ENCODE data around the gene TBC1D26. TPM values are rescaled to one million over a fixed set of nuclear protein-coding genes. Genes with fewer than 3 reads are reported as not detected.
"Not testable (repeated sequence)": the region's sequence is repeated elsewhere in the genome, so short reads cannot be mapped to it uniquely, and the experiment has no call there.

The TBC1D26 gene
- 1 to 10 TPM in 1 of 2 donors, under 1 TPM in 1; 0.78 to 1.0 TPM for total RNA-seq

DNA sequence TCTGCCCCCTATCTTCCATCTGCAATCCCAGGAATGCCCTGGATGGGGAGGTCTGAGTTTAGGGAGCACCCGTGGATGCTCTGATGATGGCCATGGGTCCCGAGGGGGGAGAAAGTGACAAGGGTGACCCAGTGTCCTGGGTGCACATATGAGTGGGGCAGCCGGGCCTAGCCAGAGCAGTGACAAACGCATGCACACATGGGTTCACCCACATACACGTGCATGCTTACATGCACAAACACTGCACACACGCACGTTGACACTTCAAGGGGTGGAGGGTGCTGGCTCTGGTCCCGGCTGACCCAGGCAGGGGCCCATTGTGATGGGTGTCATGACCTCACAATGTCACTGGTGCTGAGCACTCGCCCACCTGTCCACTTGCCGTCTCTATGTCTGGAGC, at the start of gene TBC1D26:
TBC1D26 (plus strand) TSS at position 384 of the 400 bp plus-strand sequence. CDS start 3,066 bp downstream, outside the sequence.
- DNase-seq (ENCODE audit: low spot score in 2 of 2); H3K27ac Mint-ChIP-seq; H3K9me3 Mint-ChIP-seq; H3K36me3 Mint-ChIP-seq; ATAC-seq: not testable (repeated sequence)

- H3K9me3 Mint-ChIP-seq; H3K36me3 Mint-ChIP-seq; DNase-seq (ENCODE audit: low spot score in 2 of 2); ATAC-seq: not testable (repeated sequence)
- H3K27ac Mint-ChIP-seq: peak overlapping the region in 1 of 2 donors; percentile 5
Measured at GRCh38 chr17:15683135-15683534, 48.9 kb upstream of the TBC1D26 start.

GRCh38 chr17:15683824-15684478, 48.1 kb upstream of the TBC1D26 start, which contains the start of gene TRIM16:
Gene TRIM16, minus strand, starts transcription at chr17:15684311. Its CDS starts 32,702 bp downstream, at chr17:15651609.
- H3K27ac Mint-ChIP-seq: peak within 1 kb of the TSS; percentile 87 to 89
- not testable (repeated sequence) for H3K9me3 Mint-ChIP-seq, H3K36me3 Mint-ChIP-seq
- DNase-seq (ENCODE audit: low spot score in 2 of 2): peak; percentile 71 to 77
- peak; percentile 95 to 99 for ATAC-seq

DNA sequence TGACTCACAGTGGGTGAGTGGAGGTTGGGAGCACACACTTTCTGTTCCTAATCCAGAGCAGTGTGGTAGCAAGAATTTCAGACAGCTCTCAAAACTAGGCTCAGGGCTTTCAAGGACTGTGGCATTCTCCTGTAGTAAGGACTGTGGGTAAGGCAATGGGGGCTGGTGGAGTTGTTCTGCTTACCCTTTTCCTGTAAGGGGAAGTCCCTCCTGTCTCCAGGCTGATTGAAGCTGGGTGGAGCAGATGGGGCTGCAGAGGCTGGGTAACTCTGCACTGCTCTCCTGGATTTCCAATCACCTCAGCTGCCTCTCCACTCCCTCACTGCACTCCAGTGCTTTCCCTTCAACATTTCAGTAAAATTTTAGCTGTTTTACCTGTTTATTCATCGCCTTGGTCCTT, 44.6 kb upstream of the TBC1D26 start:
- ATAC-seq; H3K27ac Mint-ChIP-seq; H3K9me3 Mint-ChIP-seq; DNase-seq (ENCODE audit: low spot score in 2 of 2); H3K36me3 Mint-ChIP-seq: not testable (repeated sequence)

- Mint-ChIP-seq H3K27ac (peak overlapping the region in 1 of 2 donors; percentile 89), H3K36me3 (peaks cover 8 to 16% of the 10 kb centered on the region in 2 donors)
- H3K9me3 Mint-ChIP-seq; DNase-seq (ENCODE audit: low spot score in 2 of 2); ATAC-seq: not testable (repeated sequence)
Measured at GRCh38 chr17:15698967-15699366, 33.1 kb upstream of the TBC1D26 start.

DNA sequence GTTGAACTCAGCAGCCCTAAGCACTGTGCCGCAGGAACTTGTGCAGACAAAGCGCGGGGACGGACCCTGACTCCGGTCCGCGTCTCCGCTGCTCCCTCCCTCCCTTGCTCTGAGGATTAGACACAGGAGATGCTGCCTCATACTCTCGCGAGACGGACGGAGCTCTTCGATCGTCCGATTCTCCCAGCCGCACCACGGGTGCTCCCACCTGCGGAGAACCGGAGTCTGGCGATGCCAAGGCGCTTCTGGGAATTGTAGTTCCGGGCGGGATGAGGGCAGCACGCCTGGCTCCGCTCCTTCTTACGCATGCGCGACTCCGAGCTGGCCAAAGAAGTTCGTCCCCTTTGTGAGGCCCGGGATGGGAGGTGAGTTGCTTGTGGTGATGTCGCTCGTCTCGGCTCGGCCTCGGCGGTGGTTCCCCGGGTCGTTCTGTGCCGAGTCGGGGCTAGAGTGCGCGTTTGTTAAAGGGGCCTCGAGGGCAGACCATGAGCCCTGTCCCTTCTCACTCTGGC, 32.6 kb upstream of the TBC1D26 start, which contains the start of gene ZNF286A:
ZNF286A (plus strand) TSS at position 340 of the 512 bp plus-strand sequence. CDS start 578 bp downstream, outside the sequence.
- peak; percentile 88 to 99 for DNase-seq (ENCODE audit: low spot score in 2 of 2)
- ATAC-seq: peak; percentile 97 to 98
- H3K27ac Mint-ChIP-seq: peak within 1 kb of the TSS; percentile 79 to 89
- not testable (repeated sequence) for H3K9me3 Mint-ChIP-seq
- peaks cover 8 to 17% of the 10 kb centered on the region in 2 donors for H3K36me3 Mint-ChIP-seq

GRCh38 chr17:15699937-15700336, 32.1 kb upstream of the TBC1D26 start:
- not testable (repeated sequence) for DNase-seq (ENCODE audit: low spot score in 2 of 2); H3K9me3 Mint-ChIP-seq
- H3K36me3 Mint-ChIP-seq: peaks cover 8 to 22% of the 10 kb centered on the region in 2 donors
- H3K27ac Mint-ChIP-seq: peak overlapping the region; percentile 79 to 89
- peak; percentile 1 to 18 for ATAC-seq

DNA sequence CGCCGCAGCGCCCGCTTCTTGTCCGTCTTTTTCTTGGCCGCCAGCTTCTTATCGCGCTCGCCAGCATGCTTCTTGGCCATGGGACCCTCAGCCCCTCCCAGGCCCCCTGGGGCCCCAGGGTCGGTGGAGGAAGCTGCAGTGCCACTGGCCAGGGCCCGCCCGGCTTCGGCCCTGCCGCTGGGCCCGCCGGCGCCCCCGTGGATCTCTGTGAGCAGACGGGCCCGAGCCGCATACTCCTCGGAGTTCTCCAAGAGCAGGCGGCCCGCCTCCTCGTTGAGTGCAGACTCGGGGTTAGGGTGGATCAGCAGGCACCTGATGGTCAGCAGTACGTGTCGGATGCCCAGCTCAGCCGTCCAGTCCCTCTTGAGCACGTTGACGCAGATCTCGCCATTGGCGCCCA, 27.8 kb upstream of the TBC1D26 start:
- not testable (repeated sequence) for ATAC-seq; DNase-seq (ENCODE audit: low spot score in 2 of 2); H3K27ac Mint-ChIP-seq
- peaks cover 7 to 22% of the 10 kb centered on the region in 2 donors for H3K9me3 Mint-ChIP-seq
- H3K36me3 Mint-ChIP-seq: peaks cover 30 to 63% of the 10 kb centered on the region in 2 donors

DNA sequence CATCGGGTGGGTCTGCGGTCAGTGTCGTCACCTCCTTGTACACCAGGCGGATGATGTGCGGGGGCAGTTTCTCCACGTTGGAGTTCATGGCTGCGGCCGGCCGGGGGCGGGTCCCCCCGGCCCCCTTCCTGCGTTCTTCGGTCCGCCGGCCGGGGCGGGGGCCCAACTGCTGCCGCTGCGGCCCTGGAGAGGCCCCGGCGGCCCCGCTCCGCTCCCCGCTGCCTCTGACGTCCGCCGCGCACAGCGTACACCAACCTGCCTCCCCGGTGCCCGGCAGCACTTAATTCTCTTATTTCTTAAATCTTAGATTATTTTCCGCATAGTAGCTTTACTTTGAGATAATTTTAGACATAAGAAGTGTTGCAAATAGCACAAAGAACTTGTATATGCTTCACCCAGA, 27.3 kb upstream of the TBC1D26 start:
- not testable (repeated sequence) for DNase-seq (ENCODE audit: low spot score in 2 of 2); ATAC-seq; H3K27ac Mint-ChIP-seq
- peaks cover 24 to 68% of the 10 kb centered on the region in 2 donors for H3K36me3 Mint-ChIP-seq
- H3K9me3 Mint-ChIP-seq: peaks cover 7 to 26% of the 10 kb centered on the region in 2 donors

DNA sequence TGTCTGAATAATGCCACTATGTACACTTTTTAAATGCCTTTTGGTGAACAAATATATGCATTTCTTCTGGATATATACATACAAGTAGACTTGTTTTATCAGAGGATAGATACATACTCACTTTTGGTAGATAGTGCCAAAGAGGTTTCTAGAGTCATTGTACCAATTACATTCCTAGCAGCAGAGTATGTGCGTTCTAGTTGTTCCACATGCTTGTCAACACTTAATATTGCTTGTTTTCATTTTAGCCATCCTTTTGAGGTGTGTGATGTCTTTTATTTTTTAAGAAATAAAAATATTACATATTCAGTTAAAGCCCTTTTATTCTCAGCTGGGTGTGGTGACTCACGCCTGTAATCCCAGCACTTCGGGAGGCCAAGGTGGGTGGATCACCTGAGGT, 23.2 kb upstream of the TBC1D26 start:
- H3K36me3 Mint-ChIP-seq: peaks cover 32 to 76% of the 10 kb centered on the region in 2 donors
- not testable (repeated sequence) for DNase-seq (ENCODE audit: low spot score in 2 of 2); H3K27ac Mint-ChIP-seq; ATAC-seq
- peaks cover 12 to 33% of the 10 kb centered on the region in 2 donors for H3K9me3 Mint-ChIP-seq

GRCh38 chr17:15716601-15717563, 15.2 kb upstream of the TBC1D26 start:
- DNase-seq (ENCODE audit: low spot score in 2 of 2); ATAC-seq; H3K27ac Mint-ChIP-seq: not testable (repeated sequence)
- peaks cover 35 to 47% of the 10 kb centered on the region in 2 donors for H3K36me3 Mint-ChIP-seq
- H3K9me3 Mint-ChIP-seq: peaks cover 22 to 25% of the 10 kb centered on the region in 2 donors

DNA sequence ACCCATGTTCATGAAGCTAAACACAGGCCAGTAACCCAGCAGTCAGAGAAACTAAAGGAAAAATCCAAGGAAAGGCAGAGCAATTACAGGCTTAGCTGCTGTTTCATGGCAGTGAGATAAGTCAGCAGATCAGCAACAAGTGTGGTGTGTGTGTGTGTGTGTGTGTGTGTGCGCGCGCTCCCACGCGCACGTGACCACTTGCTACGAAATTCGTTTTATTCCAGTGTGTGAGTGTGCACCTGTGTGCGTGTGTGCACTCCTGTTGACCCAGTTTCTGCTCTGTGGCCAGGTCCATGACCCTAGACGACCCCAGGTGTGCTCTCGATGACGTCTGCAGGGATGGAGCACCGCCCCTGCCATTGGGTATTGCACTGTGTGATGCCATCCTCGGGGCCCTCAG, 1.5 kb upstream of the TBC1D26 start:
- not testable (repeated sequence) for H3K36me3 Mint-ChIP-seq; DNase-seq (ENCODE audit: low spot score in 2 of 2); H3K9me3 Mint-ChIP-seq; H3K27ac Mint-ChIP-seq; ATAC-seq

DNA sequence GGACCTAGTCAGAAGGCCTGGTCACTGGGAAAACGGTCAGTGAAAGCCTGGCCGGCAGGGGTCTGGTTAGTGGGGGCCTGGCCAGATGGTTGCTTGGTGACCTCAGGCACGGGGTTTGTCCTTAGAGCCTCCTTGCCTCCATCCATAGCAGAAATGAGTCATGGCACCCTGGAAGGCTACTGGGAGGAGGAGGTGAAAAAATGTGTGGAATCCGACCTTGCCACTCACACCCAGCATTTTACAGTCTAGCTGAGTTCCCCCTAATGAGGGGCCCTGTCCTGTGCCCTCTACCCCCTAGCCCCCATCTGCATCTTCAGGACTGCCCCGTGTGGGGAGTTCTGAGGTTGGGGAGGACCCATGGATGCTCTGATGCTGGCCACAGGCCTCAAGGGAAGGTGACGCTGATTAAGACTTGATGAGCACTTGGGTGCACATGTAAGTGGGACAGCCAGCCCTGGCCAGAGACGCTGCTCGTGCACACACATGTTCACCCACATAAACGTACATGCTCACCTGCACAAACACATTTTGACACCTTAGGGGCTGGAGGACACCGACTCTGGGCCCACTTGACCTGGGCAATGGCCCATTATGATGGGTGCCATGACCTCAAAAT, 1.2 kb downstream of the TBC1D26 start:
- not testable (repeated sequence) for ATAC-seq; H3K36me3 Mint-ChIP-seq; H3K27ac Mint-ChIP-seq; DNase-seq (ENCODE audit: low spot score in 2 of 2); H3K9me3 Mint-ChIP-seq

- H3K9me3 Mint-ChIP-seq; ATAC-seq; DNase-seq (ENCODE audit: low spot score in 2 of 2); H3K36me3 Mint-ChIP-seq; H3K27ac Mint-ChIP-seq: not testable (repeated sequence)
Measured at GRCh38 chr17:15736578-15736977, 4.5 kb downstream of the TBC1D26 start.

DNA sequence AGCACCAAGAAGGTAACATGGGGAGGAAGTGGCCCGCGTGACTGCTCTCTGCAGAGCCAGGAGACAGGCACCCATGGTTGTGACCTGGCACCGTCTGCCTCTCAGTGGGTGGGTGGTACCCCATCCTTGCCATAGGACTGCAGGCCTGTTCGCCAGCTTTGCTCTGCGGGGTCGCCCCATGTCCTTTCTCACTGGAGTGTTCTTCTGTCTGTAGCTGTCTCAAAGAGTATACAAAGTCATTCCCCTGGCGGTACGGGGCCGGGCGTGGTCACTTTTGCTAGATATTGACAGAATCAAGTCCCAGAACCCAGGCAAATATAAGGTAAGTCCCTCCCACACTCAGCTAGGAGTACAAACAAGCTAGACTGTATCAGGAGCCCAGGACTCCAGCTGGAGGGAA, 6.0 kb downstream of the TBC1D26 start:
- DNase-seq (ENCODE audit: low spot score in 2 of 2) (no peak), ATAC-seq (no peak)
- Mint-ChIP-seq H3K9me3 (no peaks in the 10 kb centered on the region), H3K36me3 (no peaks in the 10 kb centered on the region), H3K27ac (no peak overlapping the region)

DNA sequence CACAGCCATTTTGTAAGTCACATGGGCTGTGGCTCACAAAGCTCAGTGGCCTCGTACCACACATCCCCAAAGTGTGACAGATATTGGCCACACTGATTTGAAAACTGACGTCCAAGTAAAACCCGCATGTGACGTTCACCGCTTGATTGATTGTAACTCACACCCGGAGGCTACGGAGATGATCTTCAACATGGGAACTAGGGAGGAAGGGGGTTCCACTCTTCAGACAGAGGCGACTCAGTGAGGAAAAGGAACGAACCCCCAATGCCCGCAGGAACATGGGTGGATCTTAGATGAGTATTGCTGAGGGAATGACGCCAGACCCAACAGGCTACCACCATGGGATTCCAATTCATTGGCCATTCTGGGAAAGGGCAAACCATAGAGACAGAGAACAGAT, 7.2 kb downstream of the TBC1D26 start:
- not testable (repeated sequence) for H3K9me3 Mint-ChIP-seq; H3K36me3 Mint-ChIP-seq; DNase-seq (ENCODE audit: low spot score in 2 of 2); H3K27ac Mint-ChIP-seq; ATAC-seq

Measured in activated naive CD4-positive, alpha-beta T cell treated with anti-CD3 and anti-CD28 coated beads, Interleukin-2, amount 50 U/mL, for 72 hours (primary cell).